GM12878 (cell line): ENCODE results near the gene CRTC1. TPM values are rescaled to one million over a fixed set of nuclear protein-coding genes. Genes with fewer than 3 reads are reported as not detected.

Experiments used
- ATAC-seq: fragments of 200-7000 bp; cut with Tn5 transposase; 3 replicates; pipeline ENCODE4 v1.9.1; 2020; ENCODE audit warnings: mild to moderate bottlenecking, moderate library complexity
- BruUV-seq: library from RNA; stranded (reverse); fragments of 400-500 nt; replicated peaks from 2 replicates; lab custom pipeline; 2021; lab: Mats Ljungman, UMichigan
- CTCF ChIA-PET: fragments of 300-600 bp; sonication (Branson Sonifier 250); formaldehyde crosslinking; extraction: SDS; loops from one replicate; lab custom pipeline; 2021; ENCODE audit warnings: inconsistent platforms; lab: Yijun Ruan, JAX
- POLR2A ChIA-PET: fragments of 350-600 bp; formaldehyde crosslinking; extraction: SDS; loops from one replicate; lab custom pipeline; 2021; ENCODE audit warnings: inconsistent platforms; lab: Charles Lee
- RAD21 ChIA-PET: fragments of 300-600 bp; sonication (Branson Sonifier 250); formaldehyde crosslinking; loops from one replicate; lab custom pipeline; 2023; ENCODE audit warnings: antibody characterized with exemption; ENCODE audit not compliant: unreplicated experiment; lab: Charles Lee
- SMC1A ChIA-PET: fragments of 300-600 bp; sonication (Branson Sonifier 250); formaldehyde crosslinking; loops from one replicate; lab custom pipeline; 2023; ENCODE audit not compliant: unreplicated experiment, uncharacterized antibody; lab: Charles Lee
- DNase-seq: peaks from one replicate; pipeline ENCODE4 v3.0.0-alpha.2; 2011; ENCODE audit warnings: low read depth, low spot score
- FAIRE-seq: peaks from 3 replicates; lab custom pipeline; 2011; peaks lifted over from hg19 to GRCh38; lab: Jason Lieb, UNC
- H2AFZ ChIP-seq: 2 replicates; pipeline ENCODE4 v1.6.0; 2011; ENCODE audit warnings: low read depth, low read length, control low read depth; ENCODE audit not compliant: control insufficient read depth
- H3K27ac ChIP-seq: 2 replicates; pipeline ENCODE4 v1.5.1; 2011; ENCODE audit warnings: control low read depth; ENCODE audit not compliant: control insufficient read depth, insufficient read depth
- H3K27me3 ChIP-seq, 2 experiments: replicated peaks in 1 of 2; 2 replicates each; pipeline versions ENCODE4 v1.6.0 to v1.6.1; 2011; ENCODE audit warnings: low read length in 1 of 2; ENCODE audit not compliant: control insufficient read depth in 2 of 2, insufficient read depth in 2 of 2
- H3K36me3 ChIP-seq, 2 experiments: 2 replicates each; pipeline ENCODE4 v1.5.1; 2011; ENCODE audit warnings: low read length in 1 of 2; ENCODE audit not compliant: control insufficient read depth in 2 of 2, insufficient read depth in 2 of 2
- H3K4me1 ChIP-seq: 2 replicates; pipeline ENCODE4 v1.6.1; 2011; ENCODE audit warnings: mild to moderate bottlenecking, low read length, moderate library complexity, mixed read lengths; ENCODE audit not compliant: control insufficient read depth, insufficient read depth
- H3K4me2 ChIP-seq: 2 replicates; pipeline ENCODE4 v1.6.0; 2011; ENCODE audit warnings: control low read depth; ENCODE audit not compliant: control insufficient read depth, insufficient read depth
- H3K4me3 ChIP-seq: fragments of 200-600 bp; sonication (generic); 2 replicates; pipeline ENCODE4 v1.5.1; 2016
- H3K79me2 ChIP-seq: 2 replicates; pipeline ENCODE4 v1.6.0; 2011; ENCODE audit warnings: low read length; ENCODE audit not compliant: control insufficient read depth, insufficient read depth
- H3K9ac ChIP-seq: 2 replicates; pipeline ENCODE4 v1.8.0; 2011; ENCODE audit warnings: low read length, control low read depth, mixed read lengths; ENCODE audit not compliant: control insufficient read depth, insufficient read depth
- H3K9me3 ChIP-seq: replicated peaks from 3 replicates; pipeline ENCODE4 v1.5.1; 2011; ENCODE audit warnings: mild to moderate bottlenecking, low read length; ENCODE audit not compliant: control insufficient read depth, insufficient read depth
- H4K20me1 ChIP-seq: 2 replicates; pipeline ENCODE4 v1.6.0; 2011; ENCODE audit not compliant: control insufficient read depth, insufficient read depth
- ASH2L ChIP-seq: fragments of 300-600, 200-600 bp; sonication (generic); IDR thresholded peaks from 2 replicates; pipeline ENCODE4 v1.6.1; 2017; ENCODE audit warnings: low read depth, mild to moderate bottlenecking, borderline replicate concordance
- BHLHE40 ChIP-seq, 2 experiments: fragments of 450-650 bp in 1 of 2; IDR thresholded peaks; 2 replicates each; pipeline ENCODE4 v1.6.1; 2011 to 2017; ENCODE audit warnings: low read depth in 2 of 2, borderline replicate concordance in 1 of 2, improper control_type of control experiment in 1 of 2, low read length in 1 of 2, mild to moderate bottlenecking in 1 of 2
- CEBPB ChIP-seq, 2 experiments: fragments of 150-350 bp in 1 of 2; IDR thresholded peaks; 2 replicates each; pipeline ENCODE4 v1.6.1; 2012 to 2014; ENCODE audit warnings: low read depth in 2 of 2, low read length in 2 of 2, borderline replicate concordance in 1 of 2, inconsistent platforms in 1 of 2
- CHD1 ChIP-seq: IDR thresholded peaks from 2 replicates; pipeline ENCODE4 v1.6.1; 2012; ENCODE audit warnings: low read depth, low read length, improper control_type of control experiment
- CUX1 ChIP-seq: IDR thresholded peaks from 2 replicates; pipeline ENCODE4 v1.6.1; 2012; ENCODE audit warnings: improper control_type of control experiment, low read depth, low read length; ENCODE audit not compliant: insufficient replicate concordance
- ETV6 ChIP-seq, 2 experiments: fragments of 450-650 bp in 1 of 2; IDR thresholded peaks in 1 of 2; conservative IDR thresholded peaks in 1 of 2; 2 replicates each; pipeline ENCODE4 v1.6.1; 2014; ENCODE audit warnings: antibody characterized with exemption in 1 of 2, borderline replicate concordance in 1 of 2, low read depth in 1 of 2, mild to moderate bottlenecking in 1 of 2, moderate library complexity in 1 of 2
- FOXM1 ChIP-seq: IDR thresholded peaks from 2 replicates; pipeline ENCODE4 v1.6.1; 2012; ENCODE audit warnings: low read depth, mild to moderate bottlenecking, inconsistent platforms, low read length, moderate library complexity
- IKZF2 ChIP-seq, 2 experiments: fragments of 450-650 bp; IDR thresholded peaks; 2 replicates each; pipeline ENCODE4 v1.6.1; 2017; ENCODE audit warnings: mild to moderate bottlenecking in 2 of 2, moderate library complexity in 2 of 2
- IRF3 ChIP-seq: fragments of 450-650 bp; IDR thresholded peaks from 2 replicates; pipeline ENCODE4 v1.6.1; 2014; ENCODE audit warnings: mild to moderate bottlenecking
- IRF5 ChIP-seq: fragments of 450-650 bp; IDR thresholded peaks from 2 replicates; pipeline ENCODE4 v1.6.1; 2017; ENCODE audit warnings: borderline replicate concordance
- PML ChIP-seq: IDR thresholded peaks from 2 replicates; pipeline ENCODE4 v1.6.1; 2012; ENCODE audit warnings: low read length, inconsistent platforms
- TCF3 ChIP-seq: IDR thresholded peaks from 2 replicates; pipeline ENCODE4 v1.6.1; 2012; ENCODE audit warnings: low read depth, mild to moderate bottlenecking, low read length, borderline replicate concordance; ENCODE audit not compliant: insufficient read depth
- USF1 ChIP-seq: IDR thresholded peaks from 2 replicates; pipeline ENCODE4 v1.6.1; 2011; ENCODE audit warnings: borderline replicate concordance, low read depth, mild to moderate bottlenecking, moderate library complexity, mixed read lengths, low read length; ENCODE audit not compliant: insufficient read depth; ENCODE audit errors: extremely low read length
- WGBS: methylation state at CpG from one replicate; pipeline ENCODE4 v1.1.6; 2016; ENCODE audit warnings: low lambda C conversion rate; ENCODE audit not compliant: insufficient replicate concordance, insufficient coverage; ENCODE audit errors: missing lambda C conversion rate; 5-methylcytosine and 5-hydroxymethylcytosine counted together
- in situ Hi-C: fragments of 300-500 bp; cut with MboI; formaldehyde crosslinking; loops from 9 replicates; pipeline ENCODE4 v1.14.3; 2018; ENCODE audit warnings: mixed read lengths
- intact Hi-C: fragments of 100-400 bp; cut with micrococcal nuclease; formaldehyde crosslinking; loops from one replicate; pipeline ENCODE4 v1.14.2; 2022; ENCODE audit not compliant: unreplicated experiment
- polyA plus RNA-seq, 11 experiments: library from polyadenylated mRNA; depleted of rRNA in 4 of 11; unstranded in 6 of 11; stranded (reverse) in 5 of 11; fragments of >200 nt; fragmentation: Nextera tagmentation in 4 of 11; fragmentation: Illumina TruSeq in 1 of 11; extraction: Ambion mirVana in 4 of 11; extraction: Trizol in 1 of 11; gene quantifications; 1 replicate in 1 of 11; 2 replicates in 10 of 11; pipeline versions ENCODE4 v1.2.1 to v1.2.3, GENCODE V29; 2011 to 2016; ENCODE audit warnings: inconsistent platforms in 2 of 11, missing spikeins in 2 of 11, low read depth in 1 of 11
- total RNA-seq, 4 experiments: library from RNA; depleted of rRNA in 3 of 4; stranded (reverse); fragments of >200 nt in 3 of 4; fragmentation: Illumina TruSeq in 1 of 4; extraction: Trizol in 1 of 4; gene quantifications; 2 replicates each; pipeline versions ENCODE4 v1.2.1 to v1.2.3, GENCODE V29; 2013 to 2021

CRTC1 gene
- total and polyA plus RNA-seq, 10 of the 15 experiments (the other 5 are each of a cell fraction or from before 2014, with no cell fraction given): 0.02 to 4.6 (median 1.1) TPM; not detected in 1

GRCh38 chr19:18804643-18805042 lies 121.2 kb downstream of the CRTC1 start (continued):
- TF ChIP-seq CUX1 (no peak), IRF5 (no peak), BHLHE40 (IDR thresholded peaks at IDR 0.05; ENCODE audit: borderline replicate concordance in 1 of 2, low read depth in 2 of 2, low read length in 1 of 2) (no peak)

- Histone ChIP-seq H3K27ac (no peak overlapping the region), H4K20me1 (no peaks in the 10 kb centered on the region), H3K27me3 (no peaks in the 10 kb centered on the region; a peak in 1 of 4 replicates), H3K4me3 (no peak overlapping the region), H3K36me3 (no peaks in the 10 kb centered on the region), H2AFZ (no peak overlapping the region), H3K9ac (no peak overlapping the region), H3K4me2 (no peak overlapping the region), H3K4me1 (no peaks in the 10 kb centered on the region), H3K9me3 (no peaks in the 10 kb centered on the region), H3K79me2 (no peaks in the 10 kb centered on the region)
- DNase-seq (no peak), FAIRE-seq (no peak), ATAC-seq (no peak)
- intact Hi-C loops: no loop called here
- ChIA-PET POLR2A (no interaction called here), SMC1A (no interaction called here), CTCF (interaction anchor here (1.2 kb wide), 1 partner anchor 95 kb away, joined by 3 read pairs; no protein-coding TSS in a partner anchor), RAD21 (no interaction called here)
- 36% methylated on average over 19 of the region's 19 CpGs for WGBS
- in situ Hi-C loops: no loop called here
- no TSS peak for BruUV-seq
- TF ChIP-seq IKZF2 (IDR thresholded peaks at IDR 0.05) (no peak), USF1 (no peak), TCF3 (no peak), FOXM1 (no peak), CEBPB (IDR thresholded peaks at IDR 0.05; ENCODE audit: borderline replicate concordance in 1 of 2, low read depth in 2 of 2, low read length in 2 of 2) (no peak), CHD1 (no peak), ETV6 (conservative IDR thresholded peaks at IDR 0.05 in 1 of 2, IDR thresholded peaks at IDR 0.05 in 1 of 2; ENCODE audit: borderline replicate concordance in 1 of 2, low read depth in 1 of 2) (no peak), IRF3 (no peak), PML (no peak), ASH2L (no peak)
These were observed 124.4 kb downstream of the CRTC1 start for GRCh38 chr19:18807861-18808331.
